ENCODE results near the gene CHST3.

- TF ChIP-seq POLR2AphosphoS5 (IDR thresholded peaks at IDR 0.05; ENCODE audit: low read depth, low read length) (no peak), POLR2A (IDR thresholded peaks at IDR 0.05; ENCODE audit: low read depth, low read length) (no peak), TAF1 (IDR thresholded peaks at IDR 0.05; ENCODE audit: low read depth, low read length) (no peak)
Observed at GRCh38 chr10:71938211-71938610, 26.0 kb upstream of the CHST3 start.
